Activated effector memory CD4-positive, alpha-beta T cell treated with Interleukin-2 at 50 U/mL for 16 hours (primary cell): ENCODE results near the gene TANC1.
"Not testable (repeated sequence)": the region's sequence is repeated elsewhere in the genome, so short reads cannot be mapped to it uniquely, and the experiment has no call there.

Experiments used
- DNase-seq: peaks from one replicate; pipeline ENCODE4 v3.0.0-alpha.2; 2020

TANC1 gene

GRCh38 chr2:159094173-159094737 is 125.8 kb downstream of the TANC1 start:
- no peak for DNase-seq

- no peak for DNase-seq
Measured at GRCh38 chr2:159095813-159096212, 127.4 kb downstream of the TANC1 start.

GRCh38 chr2:159096302-159096855 is 127.9 kb downstream of the TANC1 start:
- not testable (repeated sequence) for DNase-seq

DNA sequence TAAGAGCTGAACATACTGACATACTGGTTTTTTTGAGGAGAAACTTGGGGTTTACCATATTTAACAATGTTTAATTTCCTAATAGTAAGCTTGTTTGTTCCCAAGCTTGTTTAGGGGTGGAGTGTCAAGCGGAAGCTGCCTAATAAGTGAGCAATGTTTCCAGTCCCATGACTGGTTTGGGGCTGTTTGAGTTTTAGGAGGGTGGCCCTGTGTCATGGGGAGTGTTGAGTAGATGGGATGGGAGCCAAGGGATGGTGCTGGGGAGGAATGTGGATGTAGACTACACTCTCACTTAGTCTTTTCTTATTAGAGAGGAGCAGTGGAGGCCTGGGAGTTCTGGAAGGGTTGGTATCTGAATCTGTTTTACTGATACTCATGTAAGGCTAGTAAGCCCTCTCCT is 128.5 kb downstream of the TANC1 start:
- DNase-seq: no peak

DNA sequence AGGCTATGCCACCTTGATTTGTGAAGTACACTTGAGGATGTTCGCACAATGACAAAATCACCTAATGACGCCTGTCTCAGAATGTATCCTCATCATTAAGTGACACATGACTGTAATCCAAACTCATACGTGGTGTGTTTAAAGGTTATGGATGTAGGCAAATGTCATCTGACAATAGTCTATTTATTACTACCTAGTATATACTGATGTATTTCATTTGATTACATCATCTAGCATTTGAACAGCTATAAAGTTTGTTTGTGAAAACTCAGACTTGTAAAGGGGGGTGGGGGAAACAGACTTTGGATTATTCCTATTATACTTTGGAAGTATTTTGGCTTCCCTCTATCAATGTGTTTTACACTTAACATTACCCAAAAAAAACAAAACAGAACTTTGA is 129.9 kb downstream of the TANC1 start:
- DNase-seq: no peak

GRCh38 chr2:159098921-159099411 is 130.5 kb downstream of the TANC1 start:
- no peak for DNase-seq

DNA sequence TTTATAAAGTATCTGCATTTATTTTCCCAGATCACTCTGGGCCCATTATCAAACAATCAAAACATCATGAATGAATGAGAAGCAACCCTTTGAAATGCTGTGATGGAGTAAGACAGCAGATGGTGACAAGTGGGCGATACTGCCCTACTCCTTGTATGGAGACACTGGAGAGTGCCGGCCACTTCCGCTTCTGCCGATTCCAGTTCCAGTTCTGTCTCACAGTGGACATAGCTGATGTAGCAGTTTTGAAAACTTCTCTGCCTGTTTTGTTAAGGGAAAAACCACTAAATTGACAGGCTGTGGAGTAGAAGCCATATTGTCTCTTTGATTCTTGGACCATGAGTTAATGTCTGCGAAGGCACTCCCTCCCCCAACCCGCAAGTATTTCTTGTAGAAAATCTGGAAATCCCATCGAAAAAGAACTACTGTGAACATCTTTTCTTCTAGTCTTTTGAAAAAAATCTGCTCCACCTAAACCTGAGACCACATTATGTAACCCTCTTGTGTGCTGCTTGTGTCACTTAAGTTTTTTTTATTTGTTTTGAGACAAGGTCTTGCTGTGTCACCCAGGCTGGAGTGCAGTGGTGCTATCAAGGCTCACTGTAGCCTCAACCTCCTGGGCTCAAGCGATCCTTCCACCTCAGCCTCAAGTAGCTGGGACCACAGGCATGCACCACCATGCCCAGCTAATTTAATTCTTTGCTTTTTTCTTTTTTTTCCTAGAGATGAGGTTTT is 133.5 kb downstream of the TANC1 start:
- DNase-seq: no peak

- no peak for DNase-seq
Measured at GRCh38 chr2:159103411-159103810, 135.0 kb downstream of the TANC1 start.

GRCh38 chr2:159106109-159106508 is 137.7 kb downstream of the TANC1 start:
- DNase-seq: no peak

DNA sequence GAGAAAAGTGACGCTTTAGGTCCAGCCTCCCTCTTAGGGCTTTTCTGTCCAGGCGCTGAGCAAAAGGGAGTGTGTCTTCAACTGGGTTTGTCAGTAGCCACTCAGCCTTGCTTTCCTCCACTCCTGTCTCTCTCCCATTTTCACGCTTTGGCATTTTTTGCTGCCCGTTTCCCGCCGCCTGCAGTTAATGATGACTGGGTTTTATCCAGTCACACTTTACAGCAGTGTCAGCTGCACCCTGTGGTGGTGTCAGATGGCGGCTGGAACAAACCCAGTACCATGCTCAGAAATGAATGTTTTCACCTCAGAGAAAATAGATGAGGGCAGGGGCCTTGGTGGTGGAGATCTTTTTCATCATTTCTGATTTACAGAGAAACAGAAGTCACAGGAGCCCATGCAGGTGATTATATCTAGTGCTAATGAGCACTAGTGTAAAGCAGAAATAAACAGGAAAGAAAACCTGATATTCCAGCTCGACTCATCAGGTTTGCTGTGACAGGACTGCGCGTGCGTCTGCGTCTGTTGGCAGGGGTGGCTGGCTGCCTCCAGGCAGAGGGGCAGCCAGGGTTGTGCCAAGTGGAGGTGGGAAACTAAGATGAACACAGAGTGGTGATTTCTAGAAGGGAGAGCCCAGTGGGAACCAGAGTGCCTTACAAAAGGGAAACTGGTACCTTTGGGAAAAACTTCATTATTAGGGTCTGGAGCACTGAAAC is 139.9 kb downstream of the TANC1 start:
- no peak for DNase-seq

DNA sequence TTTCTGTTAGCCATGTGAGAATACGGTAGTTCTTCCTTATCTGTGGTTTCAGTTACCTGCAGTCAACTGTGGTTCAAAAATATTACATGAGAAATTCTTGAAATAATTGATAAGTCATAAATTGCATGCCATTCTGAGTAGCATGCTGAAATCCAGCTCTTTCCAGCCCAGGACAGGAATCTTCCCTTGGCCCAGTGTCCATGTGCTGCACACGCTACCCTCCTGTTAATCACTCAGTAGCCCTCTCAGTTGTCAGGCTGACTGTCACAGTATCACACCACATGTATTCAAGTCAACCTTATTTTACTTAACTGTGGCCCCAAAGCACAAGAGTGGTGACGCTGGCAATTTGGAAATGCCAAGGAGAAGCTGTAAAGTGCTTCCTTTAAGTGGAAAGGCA is 141.1 kb downstream of the TANC1 start:
- DNase-seq: no peak

GRCh38 chr2:159110784-159111183 is 142.3 kb downstream of the TANC1 start:
- DNase-seq: no peak

DNA sequence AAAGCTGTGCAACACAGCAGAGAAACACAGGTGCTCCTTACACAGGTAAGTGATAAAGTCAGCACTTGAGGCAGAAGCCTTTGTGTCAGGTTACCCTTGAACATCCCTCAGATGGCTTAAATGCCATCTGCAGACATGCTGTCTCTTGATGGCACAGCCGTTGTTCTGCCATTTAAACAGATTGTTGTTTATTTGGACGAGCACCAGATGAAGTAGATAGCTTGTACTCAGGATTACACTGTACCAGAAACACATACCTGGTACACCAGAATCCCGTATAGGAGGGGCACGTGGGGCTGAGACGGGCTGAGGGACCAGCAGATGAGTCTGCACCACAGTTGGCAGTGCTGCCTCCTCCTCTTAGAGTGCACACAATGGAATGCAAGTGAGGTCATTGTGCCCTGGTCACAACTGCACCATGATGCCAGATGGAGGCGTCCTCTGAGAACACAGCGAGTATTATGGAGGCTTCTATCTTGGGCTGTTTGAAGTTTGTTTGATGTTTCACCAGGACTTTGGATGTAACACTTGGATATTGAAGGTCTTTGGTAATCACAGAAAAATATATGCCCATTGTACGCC is 143.0 kb downstream of the TANC1 start:
- no peak for DNase-seq

DNA sequence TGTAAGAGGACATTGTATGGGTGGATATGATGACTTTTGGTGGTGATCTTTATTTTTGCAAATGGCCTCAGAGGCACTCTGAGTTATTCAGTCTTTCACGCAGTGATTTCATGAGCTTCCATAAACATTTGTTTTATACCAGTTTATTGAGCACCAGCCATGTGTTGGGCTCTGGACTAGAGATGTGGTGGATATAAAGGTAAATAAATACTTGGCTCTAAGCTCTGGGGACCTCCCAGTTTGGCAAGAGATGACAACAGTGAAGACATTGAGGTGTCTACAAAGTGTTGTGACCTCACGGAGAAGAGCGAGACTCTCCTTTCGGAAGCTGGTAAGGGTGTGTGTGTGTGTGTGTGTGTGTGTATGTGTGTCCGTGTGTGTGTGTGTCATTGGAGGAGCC is 146.4 kb downstream of the TANC1 start:
- DNase-seq: no peak

GRCh38 chr2:159116922-159117321 is 148.5 kb downstream of the TANC1 start:
- DNase-seq: no peak

DNA sequence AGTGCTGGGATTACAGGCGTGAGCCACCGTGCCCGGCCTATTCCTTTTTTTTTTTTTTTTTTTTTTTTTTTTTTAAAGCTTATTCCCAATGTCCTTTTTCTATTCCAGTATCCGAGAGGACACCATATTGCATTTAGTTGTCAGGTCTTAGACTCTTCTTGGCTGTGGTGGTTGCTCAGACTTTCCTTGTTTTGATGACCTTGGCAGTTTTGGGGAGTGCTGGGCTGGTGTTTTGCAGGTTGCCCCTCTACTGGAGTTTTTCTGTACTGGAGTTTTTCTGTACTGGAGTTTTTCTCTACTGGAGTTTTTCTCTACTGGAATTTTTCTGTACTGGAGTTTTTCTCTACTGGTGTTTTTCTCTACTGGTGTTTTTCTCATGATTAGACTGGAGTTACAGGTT is 149.2 kb downstream of the TANC1 start:
- DNase-seq: no peak

GRCh38 chr2:159118115-159118858 is 149.8 kb downstream of the TANC1 start:
- peak; percentile 50 for DNase-seq

GRCh38 chr2:159118859-159119500 is 150.5 kb downstream of the TANC1 start:
- DNase-seq: no peak

- no peak for DNase-seq
Measured at GRCh38 chr2:159119652-159120257, 151.3 kb downstream of the TANC1 start.

- no peak for DNase-seq
Measured at GRCh38 chr2:159123786-159124185, 155.3 kb downstream of the TANC1 start.

- no peak for DNase-seq
Measured at GRCh38 chr2:159124441-159124911, 156.0 kb downstream of the TANC1 start.
